HG03565 (cell line): Measurements from ENCODE around the gene SMYD3.
A peak's percentile ranks its signal among the peaks of the same experiment; 100 is the strongest.

Experiments
- ATAC-seq: cut with Tn5 transposase; IDR thresholded peaks from one replicate; pipeline ENCODE4 v1.9.1; 2021; ENCODE audit warnings: mild to moderate bottlenecking, moderate library complexity; ENCODE audit not compliant: unreplicated experiment

The SMYD3 gene

DNA sequence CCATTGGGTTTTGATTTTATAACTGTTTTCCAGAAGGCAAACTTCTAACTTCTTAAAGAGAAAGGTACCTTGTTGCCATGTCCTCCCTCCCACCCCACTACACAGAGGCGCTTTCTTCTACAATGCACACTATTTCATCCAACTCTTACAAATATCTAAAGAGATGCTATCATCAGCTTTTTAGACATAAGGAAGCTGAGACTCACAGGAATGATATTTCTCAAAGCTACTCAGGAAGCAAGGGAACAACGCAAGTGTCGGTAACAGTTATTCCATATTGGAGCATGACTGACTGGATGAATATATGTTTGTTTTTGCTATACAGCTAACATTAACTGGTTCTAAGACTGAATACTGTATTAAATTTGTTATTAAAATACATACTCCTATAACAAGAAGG is 318.0 kb downstream of the SMYD3 start:
- no peak for ATAC-seq

DNA sequence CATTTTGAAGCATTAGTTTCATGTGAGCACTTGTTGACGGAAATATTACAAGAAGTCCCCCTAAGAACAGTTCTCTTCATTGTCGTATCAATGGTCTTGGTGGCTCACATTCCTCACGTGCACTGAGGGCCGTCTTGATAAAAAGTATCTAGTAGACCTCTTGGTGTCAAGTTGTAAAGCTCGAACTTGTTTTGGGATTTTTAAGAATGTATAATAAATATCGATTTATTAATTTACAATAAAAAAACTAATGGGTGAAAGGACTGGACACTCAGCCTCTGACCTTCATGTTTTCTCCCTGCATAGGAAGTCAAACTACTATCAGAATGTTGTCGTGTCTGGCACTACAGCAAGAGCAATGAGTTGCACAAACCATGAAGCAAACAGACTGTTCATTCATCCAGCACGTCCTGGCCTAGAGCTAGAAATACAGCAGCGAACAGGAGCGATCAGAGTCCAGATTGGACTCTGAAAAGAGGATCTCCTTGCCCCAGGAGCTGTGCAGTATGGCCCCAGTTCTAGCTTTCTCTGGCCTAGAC is 319.2 kb downstream of the SMYD3 start:
- no peak for ATAC-seq

DNA sequence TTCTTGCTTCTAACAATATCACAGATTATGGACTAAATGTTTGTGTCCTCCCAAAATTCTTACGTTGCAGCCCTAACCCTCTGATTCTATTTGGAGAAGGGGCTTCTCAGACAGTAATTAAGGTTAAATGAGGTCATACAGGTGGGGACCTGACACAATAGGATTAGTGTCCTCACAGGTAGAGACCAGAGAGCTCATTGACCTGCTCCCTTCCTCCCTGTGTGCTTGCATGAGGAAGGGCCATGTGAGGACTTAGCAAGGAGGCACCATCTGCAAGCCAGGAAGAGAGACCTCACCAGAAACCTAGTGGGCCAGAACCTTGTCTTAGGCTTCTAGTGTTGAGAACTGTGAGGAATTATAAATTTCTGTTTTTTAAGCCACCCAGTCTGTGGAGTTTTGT is 322.6 kb downstream of the SMYD3 start:
- ATAC-seq = no peak

DNA sequence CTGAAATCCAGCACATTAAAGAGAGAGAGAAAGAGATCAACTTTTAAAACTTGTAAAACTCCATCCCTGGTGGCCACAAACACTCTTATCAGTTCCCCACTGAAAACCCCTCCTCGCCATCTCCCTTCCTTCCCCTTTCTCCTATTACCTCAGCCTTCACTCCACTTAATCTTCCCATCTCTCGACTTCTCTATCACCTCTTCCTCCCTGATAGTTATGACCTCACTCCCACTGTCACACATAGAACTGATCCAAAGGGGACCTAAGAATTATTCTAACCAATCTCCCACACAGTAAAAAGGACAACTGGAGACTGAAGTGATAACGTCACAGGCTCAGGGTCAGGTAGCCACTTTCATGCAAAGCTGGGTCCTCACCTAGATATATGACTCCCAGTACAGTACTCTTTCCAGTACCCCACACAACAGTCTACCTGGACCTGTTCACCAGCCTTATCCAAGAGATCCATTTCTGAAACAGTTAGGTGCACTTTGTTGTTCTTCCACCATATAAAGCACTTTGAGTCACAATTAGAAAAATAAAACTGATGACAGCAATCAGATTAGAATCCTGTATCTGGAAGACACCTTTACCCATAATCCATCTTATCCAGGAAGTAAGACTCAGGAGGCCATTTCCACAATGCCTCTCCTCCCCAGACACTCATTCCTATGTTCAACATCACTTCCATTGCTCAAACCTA is 324.8 kb downstream of the SMYD3 start:
- no peak for ATAC-seq

DNA sequence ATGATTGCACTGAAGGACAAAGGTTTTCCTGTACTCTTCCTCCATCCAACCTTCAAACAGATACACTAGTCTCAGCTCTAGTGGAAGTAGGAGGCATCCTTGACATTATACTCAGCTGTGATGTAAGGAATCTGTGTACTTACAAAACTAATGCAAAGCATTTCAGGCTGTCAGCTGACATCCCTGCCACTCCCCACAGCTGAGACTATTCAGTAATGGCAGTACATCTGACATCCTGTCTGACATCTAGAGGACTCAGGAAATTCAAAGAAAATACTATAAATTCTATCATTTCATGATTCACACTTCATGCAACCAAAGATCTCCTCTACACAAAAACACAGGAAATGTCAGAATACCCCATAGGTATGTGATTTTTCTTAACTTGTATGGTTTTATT is 325.8 kb downstream of the SMYD3 start:
- no peak for ATAC-seq

DNA sequence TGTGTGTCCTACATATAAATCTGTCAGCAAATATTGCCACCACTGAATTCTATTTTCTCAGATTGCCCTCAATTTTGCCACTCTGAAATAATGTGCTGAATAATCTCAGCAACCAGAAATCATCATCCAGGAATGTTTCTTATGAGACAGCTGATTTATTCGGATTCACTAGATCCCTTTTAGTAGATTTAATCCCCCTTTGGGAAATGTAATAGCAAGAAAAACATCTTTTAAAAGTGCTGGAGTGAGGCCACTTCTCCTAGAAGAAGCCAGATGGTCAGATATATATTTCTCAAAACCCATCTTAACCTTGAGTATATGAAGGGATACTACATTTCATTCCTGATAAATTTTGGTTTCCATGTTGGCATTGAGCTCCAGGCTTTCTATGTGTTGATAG is 327.7 kb downstream of the SMYD3 start:
- ATAC-seq = no peak

DNA sequence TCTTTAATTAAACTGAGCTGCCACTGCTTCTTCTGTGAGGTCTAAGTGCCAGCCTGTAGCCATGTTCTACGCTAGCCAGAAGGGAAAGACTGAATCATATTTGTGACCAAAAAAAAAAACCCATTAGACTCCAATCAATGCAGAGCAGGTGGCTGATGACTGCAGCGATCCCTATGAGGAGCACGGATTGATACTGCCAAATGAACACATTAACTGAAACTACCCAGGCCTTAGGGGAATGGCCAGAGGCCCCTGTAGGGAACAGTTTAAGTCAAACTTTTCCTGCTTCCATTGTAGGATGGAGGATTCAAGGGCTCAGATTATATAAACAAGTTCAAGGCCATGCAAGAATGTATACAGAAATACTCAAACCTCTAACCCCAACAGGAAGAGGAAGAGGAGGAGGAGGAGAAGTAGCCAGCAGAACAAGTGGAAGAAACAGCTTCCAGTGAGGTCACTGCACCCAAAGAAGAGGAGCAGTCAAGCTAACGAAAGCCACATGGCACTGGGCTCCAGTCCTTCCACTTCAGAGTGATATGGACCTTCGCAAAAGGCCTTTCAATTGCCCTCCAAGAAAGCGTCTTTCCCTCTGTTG is 328.3 kb downstream of the SMYD3 start:
- no peak for ATAC-seq

DNA sequence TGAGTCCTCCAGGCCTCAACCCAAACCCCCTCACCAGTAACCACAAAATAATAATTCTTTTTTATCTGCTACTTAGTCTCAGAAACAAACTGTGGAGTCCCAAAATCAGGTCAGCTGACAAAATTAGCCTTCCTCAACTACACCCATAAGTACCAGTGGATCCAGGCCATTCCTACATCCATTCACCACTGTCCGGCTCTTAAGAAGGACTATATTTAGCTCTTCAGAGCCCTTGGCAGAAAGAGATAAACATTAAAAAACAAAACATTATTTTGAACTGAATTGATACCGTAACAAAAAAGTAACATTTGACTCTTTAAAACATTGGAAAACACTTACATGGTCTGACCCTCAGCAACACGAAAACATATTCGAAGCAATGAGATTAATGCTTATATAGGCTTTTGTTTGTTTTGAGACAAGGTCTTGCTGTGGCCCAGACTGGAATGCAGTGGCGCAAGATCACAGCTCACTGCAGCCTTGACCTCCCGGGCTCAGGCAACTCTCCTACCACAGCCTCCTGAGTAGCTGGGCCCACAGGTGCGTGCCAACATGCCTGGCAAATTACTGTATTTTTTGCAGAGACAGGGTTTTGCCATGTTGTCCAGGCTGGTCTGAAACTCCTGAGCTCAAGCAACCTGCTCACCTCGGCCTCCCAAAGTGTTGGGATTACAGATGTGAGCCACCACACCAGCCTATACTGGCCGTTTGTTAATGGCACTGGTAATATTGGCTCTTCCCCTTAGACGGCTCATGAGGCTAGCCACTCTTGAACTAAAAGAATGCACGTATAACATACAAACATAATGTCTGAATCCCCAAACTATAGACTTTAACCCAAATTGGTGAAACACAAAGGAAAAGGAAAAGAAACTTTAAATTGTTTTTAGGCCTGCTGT is 330.7 kb downstream of the SMYD3 start:
- ATAC-seq = no peak

DNA sequence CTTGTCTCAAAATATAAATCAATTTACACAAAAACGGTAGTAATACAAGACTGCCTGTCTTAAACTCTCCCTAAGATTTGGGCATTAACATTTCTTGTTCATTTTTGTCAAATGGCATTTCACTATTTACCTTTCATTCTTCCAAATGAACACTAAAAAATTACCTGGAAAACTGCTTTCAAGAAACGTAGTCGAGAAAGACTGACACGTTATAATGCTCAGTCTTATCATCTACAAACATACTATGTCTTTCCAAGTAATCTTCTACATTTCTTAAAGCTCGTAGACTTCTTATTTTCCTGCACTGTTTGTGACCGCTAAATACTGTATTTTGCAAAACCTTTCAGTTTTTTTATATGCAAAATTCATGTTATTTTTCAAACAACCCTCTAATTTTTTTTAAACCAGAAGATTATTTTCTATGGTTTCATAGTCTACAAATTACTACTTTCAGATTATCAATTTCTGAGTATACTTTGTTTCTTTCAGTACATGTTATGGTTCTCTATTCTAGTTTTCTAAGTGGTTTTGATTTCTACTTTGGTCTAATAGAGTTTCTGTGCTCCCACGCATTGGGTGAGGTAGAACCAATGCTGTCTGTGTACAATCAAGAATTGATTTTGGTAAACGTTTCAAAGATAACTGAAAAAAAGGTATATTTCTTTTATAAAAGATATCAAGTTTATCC is 336.4 kb downstream of the SMYD3 start:
- ATAC-seq = peak; percentile 92

DNA sequence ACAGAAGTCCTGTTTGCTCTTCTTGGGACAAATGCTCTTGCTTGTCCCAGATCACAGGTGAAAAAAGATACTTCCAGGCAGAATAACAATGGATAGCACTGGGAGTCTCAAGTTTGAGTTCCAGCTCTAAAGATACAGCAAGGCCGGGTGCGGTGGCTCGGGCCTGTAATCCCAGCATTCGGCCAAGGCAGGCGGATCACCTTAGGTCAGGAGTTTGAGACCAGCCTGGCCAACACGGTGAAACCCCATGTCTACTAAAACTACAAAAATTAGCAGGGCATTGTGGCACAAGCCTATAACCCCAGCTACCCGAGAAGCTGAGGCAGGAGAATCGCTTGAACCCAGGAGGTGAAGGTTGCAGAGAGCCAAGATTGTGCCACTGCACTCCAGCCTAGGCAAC is 337.6 kb downstream of the SMYD3 start:
- no peak for ATAC-seq

DNA sequence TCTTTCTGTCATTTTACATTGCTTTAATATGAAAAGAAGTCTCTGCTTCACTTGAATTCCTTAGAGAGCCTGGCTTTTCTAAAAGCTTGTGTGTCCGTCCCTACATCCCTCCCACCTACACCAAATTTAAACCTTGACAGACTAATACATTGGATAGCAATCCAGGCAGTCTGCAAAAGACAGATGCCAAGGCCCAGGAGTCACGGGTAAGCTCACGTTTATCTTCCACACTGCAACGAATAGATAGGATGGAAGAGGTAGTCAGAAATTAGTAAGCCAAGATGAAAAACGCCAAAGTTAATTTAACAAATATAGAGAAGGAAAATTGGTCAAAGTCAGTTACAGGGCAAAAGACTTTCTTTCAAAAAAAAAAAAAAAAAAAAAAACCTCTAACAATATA is 338.1 kb downstream of the SMYD3 start:
- no peak for ATAC-seq

DNA sequence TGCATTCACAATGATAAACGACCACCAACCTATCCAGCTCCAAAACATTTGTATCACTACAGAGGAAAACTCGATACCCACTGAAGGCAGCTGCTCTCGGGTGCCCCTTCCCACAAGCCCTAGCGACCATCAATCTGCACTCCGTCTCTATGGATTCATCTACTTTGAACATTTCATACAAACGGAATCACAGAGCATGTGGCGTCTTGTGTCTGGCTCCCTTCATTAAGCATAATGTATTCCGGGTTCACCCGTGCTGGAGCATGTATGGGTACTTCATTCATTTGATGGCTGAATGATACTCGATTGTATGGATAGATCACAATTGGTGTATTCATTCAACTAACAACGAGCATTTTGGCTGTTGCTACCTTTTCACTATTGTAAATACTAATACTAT is 340.2 kb downstream of the SMYD3 start:
- ATAC-seq = no peak

DNA sequence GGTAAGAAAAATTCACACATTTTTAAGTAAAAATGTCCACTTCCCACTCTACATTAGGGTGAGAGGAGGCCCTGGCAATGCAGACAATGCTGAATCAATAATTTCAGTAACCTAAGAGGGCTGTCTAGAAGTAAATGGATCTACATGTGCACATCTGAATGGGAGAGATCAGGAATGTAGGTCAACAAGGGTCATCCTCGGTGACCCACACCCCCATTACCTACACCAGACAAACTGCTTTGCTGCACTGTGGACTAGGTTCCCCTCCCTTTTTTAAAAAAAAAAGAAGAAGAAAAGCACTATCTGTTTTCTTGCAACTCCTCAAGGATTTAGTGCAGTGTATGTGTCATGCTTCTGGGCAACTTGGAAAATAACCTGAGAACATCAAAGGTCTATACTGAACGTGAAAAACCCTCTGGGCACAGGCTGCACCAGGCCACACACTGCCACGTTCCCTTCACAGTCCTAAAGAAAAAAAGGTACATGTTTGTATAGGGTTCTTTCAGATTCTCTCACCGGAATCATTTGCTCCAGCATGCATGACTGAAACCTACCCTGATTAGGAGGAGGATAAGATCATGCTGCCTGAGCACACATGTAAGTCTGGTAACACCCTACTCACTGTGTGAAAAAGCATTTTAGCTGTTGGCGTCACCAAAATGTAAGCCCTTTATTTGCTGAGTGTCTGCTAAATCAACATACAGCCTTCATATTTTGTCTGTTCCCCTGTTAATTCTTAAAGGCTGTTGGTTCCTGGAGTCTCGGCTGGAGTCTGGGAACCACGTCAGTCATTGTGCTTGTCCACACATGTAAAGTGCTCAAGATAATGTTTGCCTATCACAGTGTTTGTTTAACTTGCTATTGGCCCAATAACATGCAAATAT is 341.0 kb downstream of the SMYD3 start:
- no peak for ATAC-seq

DNA sequence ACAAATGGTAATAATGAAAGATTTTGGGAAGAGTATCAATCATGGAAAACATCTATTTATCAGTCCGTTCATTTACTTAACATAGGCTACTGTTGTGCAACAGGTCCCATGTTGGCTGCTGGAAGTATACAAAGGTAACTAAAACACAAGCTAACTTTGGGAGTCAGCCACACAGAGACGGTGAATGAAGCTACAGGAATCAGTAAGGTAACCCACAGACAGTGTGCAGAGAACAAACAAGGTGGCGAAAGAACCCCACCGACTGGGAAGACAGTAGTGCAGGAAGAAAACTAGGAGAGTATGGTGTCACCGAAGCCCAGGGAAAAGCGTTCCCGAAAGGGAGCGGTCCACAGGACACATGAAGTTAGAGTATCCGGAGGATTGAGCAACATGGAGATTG is 342.3 kb downstream of the SMYD3 start:
- ATAC-seq = no peak

DNA sequence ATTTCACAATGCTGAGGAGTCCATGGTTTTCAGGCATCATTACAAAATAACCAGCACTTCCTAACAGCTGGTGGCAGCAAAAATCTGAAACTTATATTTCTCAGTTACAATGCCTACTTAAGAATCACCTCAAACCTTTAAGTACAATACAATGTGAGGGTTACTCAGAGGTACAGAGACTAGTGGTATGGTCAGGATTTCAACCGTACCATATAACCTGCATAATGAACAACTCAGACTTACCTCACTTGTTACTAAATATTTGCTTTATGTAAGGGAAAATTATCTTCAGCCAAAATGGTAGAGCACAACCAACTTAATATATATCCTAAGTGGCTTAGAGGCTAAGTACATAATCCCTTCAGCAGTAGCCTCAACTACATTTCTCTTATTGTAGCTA is 344.5 kb downstream of the SMYD3 start:
- no peak for ATAC-seq

DNA sequence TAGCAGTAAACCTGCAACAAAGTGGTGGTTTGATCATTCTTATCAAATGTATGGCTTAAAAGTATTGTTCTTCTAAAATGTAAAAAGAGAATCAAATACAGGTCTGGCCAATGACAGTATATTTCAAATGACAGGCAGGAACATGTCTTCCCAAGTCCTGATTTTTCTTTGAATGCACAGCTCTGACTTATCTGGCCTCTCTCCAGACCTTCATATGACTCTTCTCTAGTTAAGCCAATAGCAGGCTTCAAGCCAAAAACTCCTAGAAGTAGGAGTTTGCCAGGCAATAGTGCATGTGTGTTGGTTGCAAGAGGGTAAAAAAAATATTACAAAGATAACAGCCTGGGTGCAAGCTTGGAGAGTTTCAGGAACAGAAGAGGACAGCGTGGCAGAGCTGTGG is 345.5 kb downstream of the SMYD3 start:
- no peak for ATAC-seq

DNA sequence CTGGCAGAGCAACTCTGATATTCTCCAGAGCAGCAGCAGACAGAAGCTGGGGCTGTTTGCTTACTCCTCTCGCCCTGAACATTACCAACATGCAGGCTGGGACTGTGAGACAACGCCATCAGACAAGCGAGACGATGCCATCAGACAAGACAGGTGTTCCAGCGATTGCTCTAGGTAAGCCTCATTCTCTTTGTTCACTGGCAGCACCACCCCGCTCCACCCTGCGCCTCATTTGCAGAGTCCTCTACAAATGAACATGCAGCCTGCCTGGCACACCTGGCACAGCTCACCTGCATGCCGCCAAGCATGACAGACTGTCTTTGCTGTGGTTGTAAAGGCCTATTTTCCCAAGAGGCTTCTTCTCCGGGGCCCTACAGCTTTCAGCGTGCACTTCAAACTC is 346.2 kb downstream of the SMYD3 start:
- ATAC-seq = no peak

DNA sequence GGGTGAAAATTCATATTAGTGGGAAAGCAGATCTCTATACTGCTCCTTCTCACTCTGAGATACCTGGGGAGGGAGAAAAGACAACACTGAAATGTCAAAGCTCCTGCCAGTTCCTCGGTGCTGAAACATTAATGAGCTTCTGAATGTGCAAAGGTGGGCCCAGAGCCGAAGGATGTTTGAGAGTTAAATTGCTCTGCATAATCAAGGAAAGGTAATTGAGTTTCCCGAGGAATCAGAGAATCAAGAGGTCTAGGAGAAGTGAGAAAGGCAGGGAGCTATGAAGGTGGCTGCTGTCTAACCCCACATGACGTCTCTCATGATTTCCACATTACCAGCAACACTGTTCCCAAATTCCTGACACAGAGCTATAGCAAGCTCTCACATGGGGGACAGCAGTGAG is 346.7 kb downstream of the SMYD3 start:
- no peak for ATAC-seq

DNA sequence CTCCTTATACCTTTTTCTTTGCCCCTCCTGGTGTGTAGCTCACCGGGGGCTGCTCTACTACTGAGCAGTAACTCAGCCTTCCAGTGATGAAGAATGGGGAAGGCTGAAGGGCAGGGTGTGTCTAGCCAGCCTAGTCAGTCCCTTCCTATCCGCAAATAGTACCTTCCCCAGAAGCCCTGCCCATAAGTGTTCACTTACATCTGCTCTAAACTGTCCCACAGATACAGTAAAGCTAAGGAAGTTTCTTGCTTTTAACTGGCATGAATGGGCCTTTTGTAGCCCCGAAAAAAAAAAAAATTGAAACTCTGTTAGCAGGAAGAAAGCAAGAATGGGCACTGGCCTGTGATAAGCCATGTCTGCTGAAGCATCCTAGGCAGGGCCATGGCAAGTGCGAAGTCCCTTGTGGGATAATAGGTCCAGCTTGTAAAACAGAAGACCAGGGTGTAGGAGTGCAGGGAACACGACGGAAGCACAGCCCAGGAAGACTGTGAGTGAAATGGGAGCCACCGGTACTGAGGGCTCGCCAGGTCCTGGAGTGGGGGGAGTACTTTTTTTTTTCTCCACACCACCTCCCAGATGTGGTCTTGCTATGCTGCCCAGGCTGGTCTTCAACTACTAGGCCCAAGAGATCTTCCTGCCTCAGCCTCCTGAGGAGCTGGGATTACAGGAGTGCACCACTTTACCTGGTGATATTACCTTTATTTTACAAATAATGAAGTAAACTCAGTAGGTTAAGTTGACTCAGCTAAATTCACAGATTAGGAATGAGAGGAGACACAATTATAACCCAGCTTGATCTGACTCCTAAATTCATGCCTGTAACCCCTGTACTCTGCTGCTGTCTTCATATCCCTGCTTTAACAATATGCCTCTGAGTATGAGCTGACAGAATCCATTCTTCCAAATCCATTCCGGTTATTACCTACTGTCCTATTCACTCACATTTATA is 347.5 kb downstream of the SMYD3 start:
- ATAC-seq = no peak
